Activated CD4-positive, alpha-beta T cell treated with anti-CD3 and anti-CD28 coated beads, Interleukin-10, Interleukin-2, amounts not matched to agents 100 ng/mL and 50 ng/mL, durations not matched to agents 16 hours and 8 hours (primary cell): ENCODE data around the gene SCN8A.
"Not testable (repeated sequence)": the region's sequence is repeated elsewhere in the genome, so short reads cannot be mapped to it uniquely, and the experiment has no call there.

ENCODE experiments used
- DNase-seq: peaks from one replicate; pipeline ENCODE4 v3.0.0-alpha.2; 2020

The SCN8A gene

GRCh38 chr12:51625370-51625769 is 34.3 kb downstream of the SCN8A start:
- DNase-seq: no peak

- no peak for DNase-seq
These were observed 35.1 kb downstream of the SCN8A start for GRCh38 chr12:51626115-51626514.

GRCh38 chr12:51626629-51627028 is 35.6 kb downstream of the SCN8A start:
- no peak for DNase-seq

- DNase-seq: no peak
These were observed 39.3 kb downstream of the SCN8A start for GRCh38 chr12:51630256-51630880.

- DNase-seq: no peak
These were observed 40.0 kb downstream of the SCN8A start for GRCh38 chr12:51630986-51631385.

- DNase-seq: no peak
These were observed 40.6 kb downstream of the SCN8A start for GRCh38 chr12:51631591-51631990.

- DNase-seq: no peak
These were observed 41.6 kb downstream of the SCN8A start for GRCh38 chr12:51632623-51633022.

GRCh38 chr12:51635346-51635745 is 44.3 kb downstream of the SCN8A start:
- no peak for DNase-seq

GRCh38 chr12:51636581-51636980 is 45.5 kb downstream of the SCN8A start:
- DNase-seq: no peak

- DNase-seq: no peak
These were observed 46.0 kb downstream of the SCN8A start for GRCh38 chr12:51636986-51637385.

- DNase-seq: no peak
These were observed 48.3 kb downstream of the SCN8A start for GRCh38 chr12:51639361-51639760.

GRCh38 chr12:51642286-51642685 is 51.3 kb downstream of the SCN8A start:
- DNase-seq: no peak

GRCh38 chr12:51643951-51644350 is 52.9 kb downstream of the SCN8A start:
- no peak for DNase-seq

- DNase-seq: not testable (repeated sequence)
These were observed 53.7 kb downstream of the SCN8A start for GRCh38 chr12:51644691-51645090.

GRCh38 chr12:51645961-51646360 is 54.9 kb downstream of the SCN8A start:
- no peak for DNase-seq

- no peak for DNase-seq
These were observed 56.6 kb downstream of the SCN8A start for GRCh38 chr12:51647647-51648046.

- DNase-seq: no peak
These were observed 62.4 kb downstream of the SCN8A start for GRCh38 chr12:51653431-51653830.

- DNase-seq: no peak
These were observed 70.2 kb downstream of the SCN8A start for GRCh38 chr12:51661199-51661598.

GRCh38 chr12:51661836-51662235 is 70.8 kb downstream of the SCN8A start:
- DNase-seq: no peak

- DNase-seq: no peak
These were observed 71.7 kb downstream of the SCN8A start for GRCh38 chr12:51662728-51663154.

- DNase-seq: no peak
These were observed 72.4 kb downstream of the SCN8A start for GRCh38 chr12:51663390-51663789.

- no peak for DNase-seq
These were observed 75.7 kb downstream of the SCN8A start for GRCh38 chr12:51666696-51667095.

- no peak for DNase-seq
These were observed 76.2 kb downstream of the SCN8A start for GRCh38 chr12:51667269-51667668.

- no peak for DNase-seq
These were observed 78.2 kb downstream of the SCN8A start for GRCh38 chr12:51669271-51669670.

- no peak for DNase-seq
These were observed 79.0 kb downstream of the SCN8A start for GRCh38 chr12:51669996-51670395.

GRCh38 chr12:51672334-51672733 is 81.3 kb downstream of the SCN8A start:
- no peak for DNase-seq
